Stimulated activated CD8-positive, alpha-beta memory T cell treated with anti-CD3 and anti-CD28 coated beads, Interleukin-12 subunit alpha, Interleukin-12 subunit beta, amount 100 ng/mL, for 24 hours (primary cell): ENCODE data around the gene WNT3.

Experiments
- DNase-seq: peaks from one replicate; pipeline ENCODE4 v3.0.0-alpha.2; 2020; ENCODE audit errors: extremely low read depth

WNT3 gene

GRCh38 chr17:46836500-46836899 is 18.0 kb upstream of the WNT3 start:
- DNase-seq: no peak

GRCh38 chr17:46834846-46835245 is 16.4 kb upstream of the WNT3 start:
- no peak for DNase-seq

- DNase-seq: no peak
Observed at GRCh38 chr17:46833840-46834208, 15.3 kb upstream of the WNT3 start.

DNA sequence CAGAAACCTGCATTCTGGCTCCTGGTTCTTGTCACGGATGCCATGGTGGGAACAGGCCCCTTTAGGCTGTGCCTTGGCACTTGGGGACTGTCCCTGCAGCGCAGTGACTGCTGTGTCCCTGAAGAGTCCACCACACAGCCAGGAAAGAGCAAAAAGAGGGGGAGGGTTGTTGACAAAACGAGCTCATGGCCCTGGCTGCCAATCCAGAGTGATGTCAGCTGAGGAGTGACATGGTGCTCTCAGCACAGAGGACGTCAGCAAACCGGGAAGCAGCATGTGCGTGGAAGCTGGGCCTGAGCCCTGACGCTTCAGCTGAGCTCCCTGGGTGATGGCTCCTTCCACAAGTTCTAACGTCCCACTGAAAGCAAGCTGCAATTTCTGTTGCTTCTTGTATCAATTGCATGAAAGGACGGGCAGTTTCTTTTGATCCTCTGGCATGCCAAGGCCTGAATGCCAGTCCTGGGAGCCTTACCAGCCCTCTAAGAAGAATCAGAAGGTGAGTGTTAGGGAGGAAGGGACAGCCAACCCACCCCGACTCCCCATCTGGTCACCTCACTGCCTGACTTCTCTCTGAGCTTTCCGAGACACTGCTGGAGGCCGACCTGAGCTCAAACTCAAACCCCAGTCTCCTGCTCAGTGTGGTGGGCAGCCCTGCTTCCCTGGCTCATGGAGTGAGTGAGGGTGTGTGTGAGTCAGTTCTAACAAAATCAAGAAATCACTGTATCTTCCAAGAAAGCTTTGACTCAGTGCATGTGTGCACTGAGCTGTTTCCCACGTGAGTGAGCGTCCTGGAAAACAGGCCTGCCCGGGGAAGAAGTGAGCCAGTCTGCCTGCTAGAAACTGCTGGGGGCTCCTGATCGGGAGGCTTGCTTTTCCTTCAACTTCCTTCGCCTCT is 14.7 kb upstream of the WNT3 start:
- no peak for DNase-seq

- no peak for DNase-seq
Observed at GRCh38 chr17:46832331-46832821, 13.9 kb upstream of the WNT3 start.

DNA sequence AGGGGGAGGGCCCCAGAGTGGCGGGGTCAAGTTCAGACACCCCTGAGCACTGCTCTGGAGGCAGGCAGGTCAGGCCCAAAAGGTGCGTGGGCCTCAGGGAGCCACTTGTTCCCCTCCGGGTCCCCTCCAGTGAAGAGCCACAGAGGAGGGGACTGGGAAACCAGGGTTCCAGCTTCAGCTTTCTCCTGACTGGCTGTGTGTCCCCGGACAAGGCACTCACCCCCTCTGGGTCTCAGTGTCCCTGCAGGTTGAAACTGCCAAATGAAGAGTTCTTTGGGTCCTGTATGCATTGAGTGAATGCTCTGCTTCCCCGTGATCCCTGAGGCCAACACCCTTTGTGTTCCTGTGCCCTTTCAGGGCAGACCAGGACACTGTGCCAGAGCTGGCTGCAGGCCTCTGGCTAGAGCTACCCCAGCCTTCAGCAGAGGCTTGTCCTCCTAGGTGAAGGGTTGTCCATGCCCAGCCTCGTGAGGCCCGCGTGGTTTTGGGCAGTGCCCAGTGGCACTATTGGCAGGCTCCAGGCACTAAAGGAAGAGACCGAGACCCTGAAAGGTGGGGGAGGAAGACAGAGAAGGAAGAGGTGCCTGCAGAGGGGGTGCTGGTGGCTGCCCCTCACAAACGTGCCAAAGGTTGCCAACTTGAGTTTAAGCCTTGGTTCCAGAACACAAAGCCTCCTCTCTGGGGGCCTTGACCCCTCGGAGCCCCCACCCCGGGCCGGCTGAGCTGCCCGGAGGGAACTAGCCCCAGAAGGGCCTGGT is 13.3 kb upstream of the WNT3 start:
- DNase-seq: no peak

- no peak for DNase-seq
Observed at GRCh38 chr17:46827274-46827673, 8.8 kb upstream of the WNT3 start.

GRCh38 chr17:46826116-46826515 is 7.6 kb upstream of the WNT3 start:
- no peak for DNase-seq

GRCh38 chr17:46823657-46824056 is 5.2 kb upstream of the WNT3 start:
- no peak for DNase-seq

DNA sequence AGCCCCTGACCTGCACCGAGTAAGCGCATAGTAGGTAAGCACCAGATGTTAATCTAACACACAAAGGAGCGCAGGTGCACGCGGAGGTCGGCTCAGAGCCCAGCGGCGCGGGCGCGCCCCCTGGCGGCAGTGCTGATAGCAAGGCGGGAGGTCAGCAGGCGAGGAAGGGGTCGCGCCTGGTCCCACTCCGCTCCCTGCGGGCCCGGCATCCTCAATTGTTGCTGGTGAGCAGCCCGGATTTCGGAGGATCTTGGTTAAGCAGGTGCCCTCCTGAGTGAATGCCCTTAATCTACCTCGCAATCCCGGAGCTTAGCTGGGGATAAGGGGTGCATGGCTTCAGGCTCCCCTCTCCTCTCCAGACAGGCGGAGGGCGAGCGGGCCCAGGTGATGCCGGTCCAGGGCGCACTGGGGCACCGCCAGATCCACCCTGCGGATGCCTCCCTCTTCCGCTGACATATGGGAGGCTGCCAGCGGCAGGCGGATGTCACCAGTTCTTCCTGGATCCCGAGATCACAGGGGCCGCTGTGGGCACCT is 4.0 kb upstream of the WNT3 start:
- no peak for DNase-seq

DNA sequence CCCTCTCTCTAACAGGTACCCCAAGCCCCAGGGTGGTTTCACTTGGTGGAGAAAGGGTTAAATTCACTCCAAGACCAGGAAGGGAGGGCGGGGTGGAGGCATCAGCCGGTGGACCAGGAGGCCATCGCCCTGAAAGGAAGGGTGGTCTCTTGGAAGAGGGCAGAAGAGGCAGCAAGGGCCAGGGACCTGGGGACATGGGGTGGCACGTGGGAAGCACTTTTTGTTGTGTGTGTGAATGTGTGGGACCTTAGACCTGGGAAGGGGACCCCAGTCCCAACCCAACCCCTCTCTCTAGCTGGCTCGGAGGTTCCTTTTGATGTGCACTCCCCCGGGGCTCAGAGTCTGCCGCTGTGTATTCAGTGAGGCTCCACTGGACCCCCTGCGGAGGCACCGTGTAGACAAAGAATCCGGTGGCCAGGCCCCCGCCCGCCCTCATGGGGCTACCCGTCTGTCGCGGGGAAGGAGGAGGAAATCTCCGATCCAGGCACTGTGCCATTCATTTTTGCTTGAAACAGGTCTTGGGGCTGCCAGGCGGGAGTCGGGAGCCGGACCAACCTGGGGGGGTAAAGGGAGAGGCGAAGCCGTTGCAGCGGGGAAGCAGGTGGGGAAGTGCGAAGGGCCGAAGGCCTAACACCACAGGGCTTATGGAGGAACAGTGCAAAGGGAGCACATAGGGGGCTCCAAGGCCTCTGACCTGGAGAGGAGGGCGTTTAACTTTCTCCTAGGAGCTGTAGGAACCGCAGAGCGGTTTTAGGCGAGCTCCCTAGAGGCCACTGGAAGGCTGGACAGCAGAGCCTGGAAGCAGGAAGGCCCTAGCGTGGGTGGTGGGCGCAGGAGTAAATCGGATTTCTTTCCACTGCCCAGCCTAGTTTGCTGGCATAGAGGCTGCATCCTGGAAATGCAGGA is 3.2 kb upstream of the WNT3 start:
- no peak for DNase-seq

DNA sequence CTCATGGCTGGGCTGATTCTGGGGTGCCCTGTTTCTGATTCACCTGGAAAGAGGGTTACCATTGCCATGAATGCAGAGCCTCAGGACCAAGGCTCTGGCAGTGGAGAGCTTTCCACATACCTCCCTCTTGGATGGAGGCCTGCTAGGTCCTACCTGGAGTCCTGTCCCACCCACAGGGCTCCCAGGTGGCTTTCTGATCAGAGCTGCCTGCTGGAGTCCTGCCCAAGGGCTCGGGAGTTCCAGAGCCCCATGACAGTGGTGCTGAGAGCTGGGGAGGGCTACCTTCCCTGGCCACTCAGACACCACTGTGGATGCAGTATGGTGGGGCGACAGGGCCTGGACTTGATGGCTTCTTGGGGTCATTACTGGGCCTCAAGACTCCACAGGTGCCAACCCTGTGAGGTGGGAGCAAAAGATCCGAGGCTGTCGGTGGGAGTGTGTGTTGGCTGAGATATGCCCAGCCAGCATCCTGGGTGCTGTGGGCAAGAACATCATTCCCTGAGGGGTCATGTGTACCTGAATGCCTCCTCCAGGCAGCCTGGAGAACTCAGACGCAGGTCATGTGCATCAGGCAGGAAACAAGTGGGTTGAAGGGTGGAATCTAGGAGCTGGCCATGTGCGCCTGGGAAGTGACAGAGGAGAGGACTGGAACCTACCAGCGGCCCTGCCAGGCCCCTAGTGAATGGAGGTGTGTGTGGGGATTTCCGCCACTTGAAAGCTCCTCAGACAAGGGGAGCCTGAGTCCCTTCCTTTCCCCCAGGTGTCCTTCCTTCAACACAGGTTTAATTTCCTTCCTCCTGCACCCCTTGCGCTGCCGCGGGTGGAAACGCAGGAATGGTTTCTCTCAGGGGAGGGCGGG is 2.3 kb upstream of the WNT3 start:
- no peak for DNase-seq

GRCh38 chr17:46819906-46820351 is 1.4 kb upstream of the WNT3 start:
- no peak for DNase-seq

DNA sequence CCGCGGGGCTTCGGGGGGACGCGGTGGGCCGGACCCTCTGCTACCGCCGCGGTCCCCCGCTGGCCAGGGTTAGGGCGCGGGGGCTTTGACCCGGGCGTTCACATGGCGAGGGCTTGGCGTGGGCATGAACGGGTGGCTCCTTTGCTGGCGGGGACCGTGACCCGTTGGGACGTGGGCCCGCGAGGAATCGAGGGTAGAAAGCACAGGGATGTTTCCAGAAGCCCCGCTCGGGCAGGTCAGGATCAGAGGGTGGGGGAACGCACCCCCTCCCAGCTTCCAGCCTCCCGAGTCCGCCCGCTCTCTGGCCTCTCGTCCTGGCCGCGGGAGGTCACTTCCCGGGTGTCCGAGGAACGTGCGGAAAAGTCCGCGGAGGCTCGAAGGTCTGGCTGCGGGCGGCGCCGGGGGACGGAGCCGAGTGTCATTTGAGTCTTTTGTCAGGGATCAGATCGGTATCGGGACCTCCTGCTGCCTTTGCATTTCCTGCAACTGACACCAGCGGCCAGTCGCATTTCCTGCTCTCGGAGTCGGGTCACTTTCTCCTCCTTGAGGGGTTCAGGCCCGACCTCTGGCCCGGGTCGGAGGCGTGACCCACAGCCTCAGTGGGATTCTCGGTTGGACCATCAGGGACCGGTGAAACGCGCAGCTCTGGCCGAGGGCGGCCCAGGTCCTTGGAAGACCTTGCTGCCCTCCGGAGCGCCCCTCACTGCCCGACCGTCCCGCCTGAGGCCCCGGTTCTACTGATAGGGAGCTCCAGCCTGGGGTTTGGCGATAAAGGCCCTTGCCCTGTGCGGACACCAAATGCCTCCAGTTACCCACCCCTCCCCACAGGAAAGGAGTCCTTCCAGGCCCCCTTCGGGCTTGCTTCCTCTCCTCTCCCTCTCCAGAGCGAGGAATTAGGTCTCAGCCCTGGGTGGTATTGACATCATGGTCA is 702 bp upstream of the WNT3 start:
- no peak for DNase-seq

GRCh38 chr17:46817901-46818209 is 637 bp downstream of the WNT3 start:
- no peak for DNase-seq

DNA sequence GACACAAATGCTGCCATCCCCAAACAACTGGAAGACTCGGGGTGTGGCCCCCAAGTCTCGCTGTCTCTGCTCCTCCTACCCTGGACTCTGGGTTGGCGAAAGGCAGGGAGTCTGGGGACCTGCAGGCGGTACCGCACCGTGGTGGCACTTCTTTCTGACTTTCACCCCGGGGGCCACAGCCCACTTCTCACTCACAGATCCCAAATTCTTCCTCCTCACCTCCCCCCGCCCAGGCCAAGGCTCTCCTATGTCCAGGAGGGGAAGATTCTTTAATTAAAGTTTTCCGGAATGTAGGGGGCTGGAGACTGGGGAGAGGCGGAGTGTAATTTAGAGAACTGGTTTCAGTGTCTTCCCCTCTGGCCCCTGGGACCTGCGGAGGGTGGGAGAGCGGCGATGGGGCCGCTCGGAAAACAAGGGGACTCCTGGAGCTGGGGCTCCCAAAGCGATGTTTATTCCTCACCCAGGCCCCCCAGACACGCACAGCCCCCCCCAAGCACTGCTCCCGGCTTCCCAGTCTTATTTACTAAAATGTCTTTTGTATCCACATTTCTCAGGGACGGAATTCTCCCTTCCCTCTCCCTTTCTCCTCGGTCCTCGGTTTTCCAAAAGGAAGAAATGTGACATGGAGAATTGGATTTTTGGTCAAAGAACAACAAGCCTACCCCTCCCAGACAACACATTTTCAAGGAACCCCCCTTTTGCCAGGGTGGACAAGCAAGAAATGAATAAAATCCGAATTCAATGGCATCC is 1.2 kb downstream of the WNT3 start:
- DNase-seq: no peak

DNA sequence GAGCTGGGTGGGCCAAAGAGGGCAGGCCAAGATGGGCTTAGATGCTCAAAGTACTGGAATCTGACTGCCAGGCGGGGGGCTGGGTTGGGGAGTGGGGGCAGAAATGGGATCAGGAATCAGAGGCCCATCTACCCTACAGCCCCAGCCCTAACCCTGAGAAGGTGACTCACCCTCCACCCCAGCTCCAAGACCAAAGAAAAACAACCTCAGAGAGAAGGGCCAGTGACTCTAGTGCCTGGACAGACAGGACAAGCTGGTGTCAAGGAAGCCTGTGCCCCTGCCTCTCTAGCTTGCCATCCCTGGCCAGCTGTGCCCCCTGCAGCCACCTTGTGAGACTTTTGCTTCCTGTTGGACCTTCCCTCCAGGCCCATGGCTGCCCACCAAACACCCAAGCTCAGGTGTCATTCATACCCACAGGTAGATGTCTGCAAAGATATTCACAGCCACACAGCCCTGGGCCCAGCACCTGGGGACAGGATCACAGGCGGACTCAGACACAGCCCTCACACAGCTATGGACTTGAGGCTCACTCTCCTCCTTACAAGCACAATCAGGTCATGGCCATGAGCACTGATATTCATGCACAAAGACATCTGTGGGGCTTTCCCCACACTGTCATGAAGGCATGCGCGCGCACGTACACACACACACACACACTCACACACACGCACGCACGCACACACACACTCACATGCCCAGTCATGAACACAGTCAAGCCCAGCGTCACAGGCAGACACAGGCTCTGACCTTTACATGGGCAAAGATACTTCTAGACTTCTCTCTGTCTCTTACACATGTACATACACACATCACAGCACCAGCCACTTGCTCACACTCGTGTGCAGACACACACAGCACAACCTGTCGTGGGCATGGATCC is 2.8 kb downstream of the WNT3 start:
- DNase-seq: no peak

DNA sequence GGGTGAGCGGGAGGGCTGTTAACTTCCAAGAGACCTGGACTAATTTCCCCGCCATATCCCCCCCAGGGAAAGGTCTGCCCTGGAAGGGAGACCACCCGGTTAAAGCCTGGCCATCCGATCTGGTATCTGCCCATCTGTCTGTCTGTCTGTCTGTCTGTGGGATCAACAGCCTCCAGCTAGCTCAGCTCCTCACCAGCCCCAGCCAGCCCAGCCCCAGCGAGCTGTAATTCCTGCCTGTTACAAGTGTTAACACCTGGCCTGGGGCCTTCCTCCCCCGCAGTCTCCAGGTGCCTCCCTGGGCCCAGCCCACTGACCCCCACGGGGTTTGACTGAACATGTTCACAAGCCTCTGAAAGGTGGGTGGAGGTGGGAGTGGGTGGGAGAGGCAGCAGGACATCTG is 4.0 kb downstream of the WNT3 start:
- no peak for DNase-seq
